Measurements from ENCODE around the gene PACSIN2.

- no peak for TF ChIP-seq GATA2 (IDR thresholded peaks at IDR 0.05; ENCODE audit: low read depth, low read length)
- no peak for TF ChIP-seq GATA3 (IDR thresholded peaks at IDR 0.05; ENCODE audit: low read depth, low read length)
Measured at GRCh38 chr22:42855211-42855610, 159.7 kb downstream of the PACSIN2 start.
